Measurements from ENCODE around the gene RBMS2.

Gene RBMS2

DNA sequence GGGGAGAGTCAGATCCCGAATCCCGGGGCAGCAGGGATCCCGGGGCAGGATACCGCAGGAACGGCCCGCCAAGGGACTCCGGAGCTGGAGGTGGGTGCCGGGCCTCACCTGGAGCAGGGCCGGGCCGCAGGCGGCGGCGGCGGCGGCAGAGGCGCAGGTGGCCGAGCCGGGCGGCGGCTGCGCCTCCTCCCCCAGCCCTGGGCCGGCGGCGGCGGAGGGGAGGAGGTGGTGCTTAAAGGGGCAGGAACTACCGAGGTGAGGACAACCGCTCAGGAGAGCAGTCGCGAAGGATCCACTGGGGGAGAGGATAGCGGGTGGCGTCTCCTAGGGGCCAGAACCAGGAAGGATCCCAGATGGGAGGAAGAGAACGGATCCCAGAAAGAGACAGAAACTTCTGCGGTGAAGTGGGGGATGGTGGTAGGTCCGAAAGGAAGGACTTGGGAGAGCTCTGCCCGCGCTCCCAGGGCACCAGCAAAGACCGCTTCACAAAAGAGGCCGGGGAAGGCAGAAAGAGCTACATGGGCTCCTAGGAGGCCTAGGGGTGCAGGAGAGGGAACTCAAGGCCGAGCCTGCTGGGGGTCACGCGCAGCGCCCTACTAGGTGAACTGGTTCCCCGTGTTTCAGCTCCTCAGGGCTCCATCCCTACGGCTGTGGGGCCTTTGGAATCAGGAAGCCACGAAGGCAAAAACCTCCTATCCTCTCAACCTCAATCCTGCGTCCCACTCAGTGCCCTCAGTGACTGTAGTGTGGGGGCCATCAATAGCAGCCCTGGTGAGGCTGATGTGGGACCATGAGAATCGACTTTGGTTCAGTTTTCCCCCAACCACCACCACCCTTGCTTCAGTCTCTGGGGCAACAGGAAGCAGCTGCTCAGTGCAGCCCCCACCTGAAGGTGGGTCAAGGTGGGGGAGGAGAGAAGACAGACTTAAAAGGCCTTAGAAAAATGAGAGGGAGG is 113.5 kb downstream of the RBMS2 start:
- Histone ChIP-seq H3K27ac (ENCODE audit: low read depth, low read length, poor library complexity, severe bottlenecking) (peak overlapping the region; percentile 96), H3K9ac (ENCODE audit: low read length) (peak overlapping the region; percentile 86)
- no peak for TF ChIP-seq EZH2 (IDR thresholded peaks at IDR 0.05; ENCODE audit: borderline replicate concordance, low read length)
- 0 out of 2 replicates have a peak, but pooled peaks have one; percentile 7 for TF ChIP-seq CTCF (IDR thresholded peaks at IDR 0.05; ENCODE audit: low read length)

GRCh38 chr12:56635806-56636674 is 114.4 kb downstream of the RBMS2 start:
- Histone ChIP-seq H3K9ac (ENCODE audit: low read length) (peak overlapping the region; percentile 86), H2AFZ (ENCODE audit: low read length) (no peak overlapping the region), H3K36me3 (ENCODE audit: insufficient read depth, low read length) (peaks cover 39% of the 10 kb centered on the region), H3K4me1 (ENCODE audit: insufficient read depth, low read length, severe bottlenecking) (peaks cover 52% of the 10 kb centered on the region), H3K27me3 (ENCODE audit: insufficient read depth, low read length) (no peaks in the 10 kb centered on the region), H3K9me2 (ENCODE audit: low read depth, low read length) (no peaks in the 10 kb centered on the region), H4K20me1 (ENCODE audit: insufficient read depth, low read length) (no peaks in the 10 kb centered on the region), H3F3A (ENCODE audit: insufficient read depth, low read length) (0 out of 2 replicates have a peak, but pooled peaks cover 15% of the 10 kb centered on the region), H3K4me3 (ENCODE audit: low read depth, low read length, poor library complexity, severe bottlenecking) (peak overlapping the region; percentile 83), H3K79me2 (ENCODE audit: insufficient read depth, low read length) (no peaks in the 10 kb centered on the region), H3K27ac (ENCODE audit: low read depth, low read length, poor library complexity, severe bottlenecking) (peak overlapping the region; percentile 96), H3K4me2 (ENCODE audit: low read length) (peak overlapping the region; percentile 96), H3K9me3 (ENCODE audit: low read length) (no peaks in the 10 kb centered on the region)
- TF ChIP-seq EZH2 (IDR thresholded peaks at IDR 0.05; ENCODE audit: borderline replicate concordance, low read length) (no peak), CTCF (IDR thresholded peaks at IDR 0.05; ENCODE audit: low read length) (no peak)

More for the DNA sequence above, 113.5 kb downstream of the RBMS2 start:
- H3K4me3 ChIP-seq (ENCODE audit: low read depth, low read length, poor library complexity, severe bottlenecking): peak overlapping the region; percentile 83
- no peaks in the 10 kb centered on the region for H4K20me1 ChIP-seq (ENCODE audit: insufficient read depth, low read length)
- H3K79me2 ChIP-seq (ENCODE audit: insufficient read depth, low read length): no peaks in the 10 kb centered on the region
- no peak overlapping the region for H2AFZ ChIP-seq (ENCODE audit: low read length)
- 0 out of 2 replicates have a peak, but pooled peaks cover 15% of the 10 kb centered on the region for H3F3A ChIP-seq (ENCODE audit: insufficient read depth, low read length)
- H3K9me3 ChIP-seq (ENCODE audit: low read length): no peaks in the 10 kb centered on the region
- H3K9me2 ChIP-seq (ENCODE audit: low read depth, low read length): no peaks in the 10 kb centered on the region
- peaks cover 32% of the 10 kb centered on the region for H3K36me3 ChIP-seq (ENCODE audit: insufficient read depth, low read length)
- peaks cover 59% of the 10 kb centered on the region for H3K4me1 ChIP-seq (ENCODE audit: insufficient read depth, low read length, severe bottlenecking)
- H3K4me2 ChIP-seq (ENCODE audit: low read length): peak overlapping the region; percentile 96
- no peaks in the 10 kb centered on the region for H3K27me3 ChIP-seq (ENCODE audit: insufficient read depth, low read length)

DNA sequence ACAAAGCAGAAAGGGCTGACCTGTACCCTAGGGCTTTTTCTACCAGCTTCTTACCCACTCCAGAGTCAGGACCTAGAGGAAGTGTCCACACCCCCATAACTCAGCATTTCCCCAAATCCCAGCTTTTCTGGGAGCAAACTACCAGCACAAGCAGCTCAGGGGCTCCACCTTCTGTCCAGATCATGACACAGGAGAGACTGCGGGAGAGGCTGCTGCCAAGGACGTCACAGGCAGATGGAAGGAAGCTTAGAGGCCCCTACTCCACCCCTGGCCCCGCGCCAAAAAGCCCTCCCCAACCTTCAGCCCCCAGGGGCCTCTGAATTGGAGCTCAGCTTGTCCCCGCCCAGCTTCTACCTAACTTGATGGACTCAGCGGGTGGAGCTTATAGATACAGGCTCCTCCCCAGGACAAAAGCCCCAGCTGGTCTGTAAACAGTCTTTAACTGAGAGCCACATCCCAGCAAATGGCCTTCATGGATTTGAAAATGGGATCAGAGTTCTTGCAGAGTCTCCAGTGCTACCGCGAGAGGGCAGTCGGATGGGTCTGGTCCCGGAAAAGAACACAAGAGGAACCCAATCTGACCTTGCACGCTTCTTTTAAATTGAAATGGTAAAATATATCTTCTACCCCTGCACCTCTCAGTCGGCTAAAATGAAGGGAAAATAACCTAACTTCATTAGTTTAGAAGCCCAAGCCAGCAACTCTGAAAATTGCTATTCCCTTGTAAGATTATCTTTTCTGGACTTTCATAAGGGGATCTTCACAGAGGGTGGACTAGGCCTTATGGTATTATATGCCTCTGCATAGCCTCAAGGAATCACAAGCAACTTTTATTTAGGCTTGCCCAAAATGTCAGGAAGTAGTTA is 115.3 kb downstream of the RBMS2 start:
- TF ChIP-seq CTCF (IDR thresholded peaks at IDR 0.05; ENCODE audit: low read length): peak; percentile 88
- TF ChIP-seq EZH2 (IDR thresholded peaks at IDR 0.05; ENCODE audit: borderline replicate concordance, low read length): no peak
- H3K9ac ChIP-seq (ENCODE audit: low read length): peak overlapping the region; percentile 86; the same call in 1 of the 2 replicates
- H3K9me2 ChIP-seq (ENCODE audit: low read depth, low read length): no peaks in the 10 kb centered on the region
- no peaks in the 10 kb centered on the region for H3K9me3 ChIP-seq (ENCODE audit: low read length)
- H3K4me2 ChIP-seq (ENCODE audit: low read length): peak overlapping the region; percentile 96
- peaks cover 45% of the 10 kb centered on the region for H3K36me3 ChIP-seq (ENCODE audit: insufficient read depth, low read length)
- H3K79me2 ChIP-seq (ENCODE audit: insufficient read depth, low read length): no peaks in the 10 kb centered on the region
- H3K4me3 ChIP-seq (ENCODE audit: low read depth, low read length, poor library complexity, severe bottlenecking): peak overlapping the region; percentile 83
- H4K20me1 ChIP-seq (ENCODE audit: insufficient read depth, low read length): no peaks in the 10 kb centered on the region
- peak overlapping the region; percentile 96 for H3K27ac ChIP-seq (ENCODE audit: low read depth, low read length, poor library complexity, severe bottlenecking)
- 0 out of 2 replicates have a peak, but pooled peaks cover 13% of the 10 kb centered on the region for H3F3A ChIP-seq (ENCODE audit: insufficient read depth, low read length)
- no peaks in the 10 kb centered on the region for H3K27me3 ChIP-seq (ENCODE audit: insufficient read depth, low read length)
- H2AFZ ChIP-seq (ENCODE audit: low read length): no peak overlapping the region
- peaks cover 46% of the 10 kb centered on the region for H3K4me1 ChIP-seq (ENCODE audit: insufficient read depth, low read length, severe bottlenecking)
